Astrocyte (in vitro differentiated cells and primary cell): ENCODE data around the gene BANF2. TPM values are rescaled to one million over a fixed set of nuclear protein-coding genes. Genes with fewer than 3 reads are reported as not detected.
A peak's percentile ranks its signal among the peaks of the same experiment; 100 is the strongest.

Source experiments
- DNase-seq: peaks from one replicate; pipeline ENCODE4 v3.0.0-alpha.2; 2010; ENCODE audit warnings: low read depth
- FAIRE-seq: peaks from 2 replicates; lab custom pipeline; 2011; peaks lifted over from hg19 to GRCh38; lab: Jason Lieb, UNC
- H2AFZ ChIP-seq: 2 replicates; pipeline ENCODE4 v1.6.0; 2012; ENCODE audit warnings: low read depth, low read length, inconsistent platforms
- H3K27ac ChIP-seq: 2 replicates; pipeline ENCODE4 v1.5.1; 2011; ENCODE audit warnings: low read depth, low read length, inconsistent platforms
- H3K27me3 ChIP-seq: 2 replicates; pipeline ENCODE4 v1.6.0; 2011; ENCODE audit warnings: low read length, inconsistent platforms; ENCODE audit not compliant: insufficient read depth
- H3K36me3 ChIP-seq: 2 replicates; pipeline ENCODE4 v1.5.1; 2011; ENCODE audit warnings: low read length, inconsistent platforms; ENCODE audit not compliant: insufficient read depth
- H3K4me1 ChIP-seq: 2 replicates; pipeline ENCODE4 v1.5.1; 2011; ENCODE audit warnings: low read length, inconsistent platforms; ENCODE audit not compliant: insufficient read depth
- H3K4me2 ChIP-seq: 2 replicates; pipeline ENCODE4 v1.6.0; 2012; ENCODE audit warnings: low read length, inconsistent platforms
- H3K4me3 ChIP-seq: 2 replicates; pipeline ENCODE4 v1.5.1; 2011; ENCODE audit warnings: low read depth, mild to moderate bottlenecking, low read length, inconsistent platforms; ENCODE audit not compliant: insufficient read depth
- H3K79me2 ChIP-seq: 2 replicates; pipeline ENCODE4 v1.6.0; 2012; ENCODE audit warnings: mild to moderate bottlenecking, low read length, inconsistent platforms; ENCODE audit not compliant: insufficient read depth
- H3K9ac ChIP-seq: 2 replicates; pipeline ENCODE4 v1.6.0; 2012; ENCODE audit warnings: mild to moderate bottlenecking, low read length, inconsistent platforms
- H3K9me3 ChIP-seq: 2 replicates; pipeline ENCODE4 v1.5.1; 2012; ENCODE audit warnings: low read depth, mild to moderate bottlenecking, low read length, inconsistent platforms; ENCODE audit not compliant: insufficient read depth
- H4K20me1 ChIP-seq: 2 replicates; pipeline ENCODE4 v1.6.0; 2012; ENCODE audit warnings: low read length, inconsistent platforms; ENCODE audit not compliant: insufficient read depth
- H3K27ac Mint-ChIP-seq: one replicate; pipeline ENCODE4 v1.8.0; 2021; ENCODE audit warnings: mild to moderate bottlenecking, mixed read lengths; ENCODE audit not compliant: unreplicated experiment
- H3K27me3 Mint-ChIP-seq: one replicate; pipeline ENCODE4 v1.8.0; 2021; ENCODE audit warnings: low read depth, mixed read lengths; ENCODE audit not compliant: unreplicated experiment
- H3K36me3 Mint-ChIP-seq: one replicate; pipeline ENCODE4 v1.8.0; 2021; ENCODE audit warnings: low read depth, mixed read lengths; ENCODE audit not compliant: unreplicated experiment
- H3K4me1 Mint-ChIP-seq: one replicate; pipeline ENCODE4 v1.8.0; 2021; ENCODE audit warnings: low read depth, mixed read lengths; ENCODE audit not compliant: unreplicated experiment
- H3K4me3 Mint-ChIP-seq: one replicate; pipeline ENCODE4 v1.8.0; 2021; ENCODE audit warnings: mild to moderate bottlenecking, moderate library complexity, mixed read lengths; ENCODE audit not compliant: unreplicated experiment
- H3K9me3 Mint-ChIP-seq: one replicate; pipeline ENCODE4 v1.8.0; 2021; ENCODE audit warnings: mild to moderate bottlenecking, mixed read lengths; ENCODE audit not compliant: unreplicated experiment
- EZH2 ChIP-seq: IDR thresholded peaks from 2 replicates; pipeline ENCODE4 v1.6.1; 2012; ENCODE audit warnings: mild to moderate bottlenecking, low read length, inconsistent platforms; ENCODE audit not compliant: insufficient read depth
- total RNA-seq: library from RNA; stranded (reverse); gene quantifications from 2 replicates; pipeline ENCODE4 v1.2.1, GENCODE V29; 2021
- TF ChIP-seq, protein P1 (sequence below): IDR thresholded peaks from 2 replicates; pipeline ENCODE4 v1.5.1; 2011; ENCODE audit warnings: low read depth, mild to moderate bottlenecking, inconsistent platforms, low read length, moderate library complexity; ENCODE audit not compliant: insufficient read depth

Gene BANF2
- total RNA-seq, 1 donor from 2014 or later: not detected

DNA sequence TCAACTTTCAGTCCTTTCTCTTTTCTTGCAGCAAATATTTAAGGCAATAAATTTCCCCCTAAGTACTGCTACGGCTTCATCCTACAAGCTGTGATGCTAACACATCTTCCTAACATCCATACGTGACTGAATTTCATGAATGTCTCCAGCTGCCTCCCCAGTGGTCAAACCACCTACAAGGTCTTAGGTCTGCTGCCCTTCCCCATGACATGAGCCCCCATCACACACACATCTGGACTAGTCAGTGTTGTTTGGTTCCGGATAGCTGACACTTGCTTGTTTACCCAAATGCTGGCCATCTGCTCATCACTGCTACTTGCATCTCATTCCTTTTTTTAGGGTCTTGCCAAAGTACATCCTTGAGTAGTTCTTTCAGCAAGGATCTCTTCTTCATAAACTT is 32.3 kb upstream of the BANF2 start:
- H3K4me2 ChIP-seq: no peak overlapping the region
- H3K27me3 ChIP-seq: no peaks in the 10 kb centered on the region
- H3K9me3 ChIP-seq: no peaks in the 10 kb centered on the region
- FAIRE-seq (no peak), DNase-seq (no peak)
- peaks cover 100% of the 10 kb centered on the region for H4K20me1 ChIP-seq
- H3K4me3 Mint-ChIP-seq: no peak overlapping the region
- peak overlapping the region; percentile 51 for H3K27ac Mint-ChIP-seq
- peaks cover 100% of the 10 kb centered on the region for H3K79me2 ChIP-seq
- H3K4me1 Mint-ChIP-seq: peaks cover 45% of the 10 kb centered on the region
- no peak overlapping the region for H3K4me3 ChIP-seq
- H3K36me3 ChIP-seq: peaks cover 31% of the 10 kb centered on the region
- H3K27me3 Mint-ChIP-seq: no peaks in the 10 kb centered on the region
- TF ChIP-seq, protein P1, sequence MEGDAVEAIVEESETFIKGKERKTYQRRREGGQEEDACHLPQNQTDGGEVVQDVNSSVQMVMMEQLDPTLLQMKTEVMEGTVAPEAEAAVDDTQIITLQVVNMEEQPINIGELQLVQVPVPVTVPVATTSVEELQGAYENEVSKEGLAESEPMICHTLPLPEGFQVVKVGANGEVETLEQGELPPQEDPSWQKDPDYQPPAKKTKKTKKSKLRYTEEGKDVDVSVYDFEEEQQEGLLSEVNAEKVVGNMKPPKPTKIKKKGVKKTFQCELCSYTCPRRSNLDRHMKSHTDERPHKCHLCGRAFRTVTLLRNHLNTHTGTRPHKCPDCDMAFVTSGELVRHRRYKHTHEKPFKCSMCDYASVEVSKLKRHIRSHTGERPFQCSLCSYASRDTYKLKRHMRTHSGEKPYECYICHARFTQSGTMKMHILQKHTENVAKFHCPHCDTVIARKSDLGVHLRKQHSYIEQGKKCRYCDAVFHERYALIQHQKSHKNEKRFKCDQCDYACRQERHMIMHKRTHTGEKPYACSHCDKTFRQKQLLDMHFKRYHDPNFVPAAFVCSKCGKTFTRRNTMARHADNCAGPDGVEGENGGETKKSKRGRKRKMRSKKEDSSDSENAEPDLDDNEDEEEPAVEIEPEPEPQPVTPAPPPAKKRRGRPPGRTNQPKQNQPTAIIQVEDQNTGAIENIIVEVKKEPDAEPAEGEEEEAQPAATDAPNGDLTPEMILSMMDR: no peak
- no peak for TF ChIP-seq EZH2
- H3K27ac ChIP-seq: no peak overlapping the region
- no peaks in the 10 kb centered on the region for H3K9me3 Mint-ChIP-seq
- H3K9ac ChIP-seq: peak overlapping the region; percentile 5
- peaks cover 12% of the 10 kb centered on the region for H3K36me3 Mint-ChIP-seq
- peaks cover 40% of the 10 kb centered on the region for H3K4me1 ChIP-seq
- H2AFZ ChIP-seq: no peak overlapping the region

DNA sequence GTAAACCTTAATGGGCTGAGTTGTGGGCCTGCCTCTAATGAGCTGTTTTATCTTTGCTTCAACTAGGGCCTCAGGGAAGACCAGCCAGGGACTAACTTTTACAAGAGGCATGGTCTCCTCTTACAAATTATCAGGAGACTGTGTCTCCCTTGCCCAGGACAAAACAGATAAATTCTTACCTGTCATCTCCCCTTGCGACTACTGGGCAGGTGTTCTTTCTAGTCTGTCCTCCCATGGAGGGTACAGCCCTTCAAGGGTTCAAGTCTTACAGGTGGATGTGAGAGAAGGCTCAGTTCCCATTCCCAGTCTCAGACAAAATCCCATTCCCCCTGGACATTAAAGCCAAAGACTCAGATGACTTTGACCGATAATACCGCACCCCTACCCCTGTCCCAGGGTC is 31.3 kb upstream of the BANF2 start:
- Histone ChIP-seq H3K4me1 (peaks cover 36% of the 10 kb centered on the region), H3K9me3 (no peaks in the 10 kb centered on the region), H3K27me3 (no peaks in the 10 kb centered on the region), H2AFZ (no peak overlapping the region), H3K4me3 (no peak overlapping the region), H3K4me2 (no peak overlapping the region), H3K79me2 (peaks cover 100% of the 10 kb centered on the region), H4K20me1 (peaks cover 100% of the 10 kb centered on the region), H3K9ac (no peak overlapping the region), H3K27ac (no peak overlapping the region), H3K36me3 (peaks cover 39% of the 10 kb centered on the region)
- no peaks in the 10 kb centered on the region for H3K27me3 Mint-ChIP-seq
- no peaks in the 10 kb centered on the region for H3K9me3 Mint-ChIP-seq
- H3K4me1 Mint-ChIP-seq: peaks cover 42% of the 10 kb centered on the region
- peaks cover 12% of the 10 kb centered on the region for H3K36me3 Mint-ChIP-seq
- TF ChIP-seq, protein P1: no peak
- no peak for TF ChIP-seq EZH2
- H3K4me3 Mint-ChIP-seq: no peak overlapping the region
- FAIRE-seq (no peak), DNase-seq (no peak)
- no peak overlapping the region for H3K27ac Mint-ChIP-seq

DNA sequence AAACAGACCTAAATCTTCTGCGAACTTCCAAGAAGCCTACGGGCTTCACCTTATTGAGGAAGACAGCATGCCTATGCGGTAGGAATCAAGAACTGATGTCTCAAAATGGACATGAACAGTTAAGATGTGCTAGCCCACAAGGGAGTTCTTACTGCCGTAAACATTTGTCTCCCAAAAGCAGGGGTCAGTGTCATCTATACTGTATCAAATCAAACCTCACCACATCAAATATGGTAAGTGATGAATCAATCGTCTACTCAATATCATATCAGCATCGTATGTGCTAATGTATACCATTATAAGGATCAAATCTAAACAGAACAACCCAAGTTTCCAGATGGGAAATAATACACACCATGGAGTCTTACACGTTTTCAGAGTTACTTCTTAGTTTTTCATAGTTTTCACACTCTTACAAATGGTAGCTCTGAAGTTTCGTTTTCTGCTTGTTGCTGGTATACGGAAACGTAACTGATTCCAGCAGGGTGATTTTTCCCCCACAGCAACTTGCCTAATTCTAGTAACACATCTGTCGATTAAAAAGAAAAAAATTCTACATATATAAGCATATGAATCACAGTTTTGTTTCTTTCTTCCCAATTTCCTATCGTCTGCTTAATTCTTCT is 30.3 kb upstream of the BANF2 start:
- DNase-seq (no peak), FAIRE-seq (peak; percentile 37)
- no peak overlapping the region for H3K4me3 Mint-ChIP-seq
- Histone ChIP-seq H3K4me3 (no peak overlapping the region), H3K4me1 (peaks cover 27% of the 10 kb centered on the region), H3K36me3 (peaks cover 43% of the 10 kb centered on the region), H2AFZ (no peak overlapping the region), H3K27me3 (no peaks in the 10 kb centered on the region), H4K20me1 (peaks cover 100% of the 10 kb centered on the region), H3K27ac (no peak overlapping the region), H3K9me3 (no peaks in the 10 kb centered on the region), H3K4me2 (no peak overlapping the region), H3K9ac (no peak overlapping the region), H3K79me2 (peaks cover 100% of the 10 kb centered on the region)
- peaks cover 19% of the 10 kb centered on the region for H3K36me3 Mint-ChIP-seq
- peaks cover 38% of the 10 kb centered on the region for H3K4me1 Mint-ChIP-seq
- H3K27me3 Mint-ChIP-seq: no peaks in the 10 kb centered on the region
- H3K9me3 Mint-ChIP-seq: no peaks in the 10 kb centered on the region
- no peak overlapping the region for H3K27ac Mint-ChIP-seq
- TF ChIP-seq EZH2: no peak
- TF ChIP-seq, protein P1: no peak
